ENCODE results near the gene VPS39.
A peak's percentile ranks its signal among the peaks of the same experiment; 100 is the strongest.

The VPS39 gene

DNA sequence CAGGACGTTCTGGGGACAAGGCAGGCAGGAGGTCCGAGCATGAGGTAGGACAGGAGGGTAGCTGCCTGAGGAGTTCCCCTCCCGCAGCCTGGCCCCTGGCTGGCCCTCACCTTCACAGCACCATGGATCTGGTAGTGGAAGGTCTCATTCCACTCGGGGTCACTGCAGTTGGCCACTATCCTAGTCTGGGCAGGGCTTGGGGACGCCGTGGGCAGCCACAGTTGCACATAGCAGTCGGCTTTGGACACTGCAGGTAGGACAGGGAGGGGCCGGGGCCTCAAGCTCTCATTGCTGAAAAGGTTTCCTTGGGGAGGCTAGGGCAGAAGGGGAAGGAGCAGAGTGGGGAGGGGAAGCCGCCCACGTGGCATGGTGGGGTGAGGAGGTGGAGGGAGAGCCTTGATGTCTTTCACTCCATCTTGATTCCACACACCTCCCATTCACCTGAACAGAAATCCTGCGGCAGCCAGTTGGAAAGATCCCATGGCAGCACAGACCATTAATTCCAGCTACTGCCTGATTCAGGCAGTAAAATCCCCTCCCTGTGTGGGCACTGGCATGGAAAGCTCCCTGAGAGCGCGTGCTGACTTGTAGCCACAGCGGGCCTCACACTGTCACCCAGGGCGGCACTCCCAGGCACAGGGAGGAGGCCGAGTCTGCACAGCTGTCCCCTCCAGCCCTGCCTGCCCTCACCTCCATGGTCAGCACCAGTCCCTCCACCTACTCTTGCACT, 53.7 kb downstream of the VPS39 start:
- CTCF ChIA-PET: interaction anchor here (0.9 kb wide), 1 partner anchor 17 kb away, joined by 6 read pairs; no protein-coding TSS in a partner anchor
- H3K27ac ChIP-seq: peak overlapping the region; percentile 64
- POLR2A ChIA-PET (ENCODE audit: low non-redundant PET): no interaction called here

DNA sequence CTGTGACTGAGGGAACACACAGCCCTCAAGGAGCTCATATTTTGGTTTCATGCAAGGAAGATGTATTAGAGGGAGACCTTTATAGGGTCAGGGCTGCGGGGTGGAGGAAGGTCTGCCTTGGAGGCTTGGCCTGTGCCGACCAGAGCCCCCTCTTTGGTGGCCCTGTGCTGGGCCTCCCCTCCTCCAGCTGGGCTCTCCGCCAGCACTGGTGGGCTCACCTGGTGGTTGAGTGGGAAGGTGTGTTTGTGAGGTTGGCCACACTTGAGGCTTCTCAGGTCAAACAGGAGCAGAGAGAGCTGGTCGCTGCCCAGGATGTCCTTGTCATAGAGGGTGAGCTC, 54.3 kb downstream of the VPS39 start:
- ChIA-PET CTCF (interaction anchor here (0.9 kb wide), 1 partner anchor 16 kb away, joined by 6 read pairs; no protein-coding TSS in a partner anchor), POLR2A (ENCODE audit: low non-redundant PET) (interaction anchor here (0.6 kb wide), 1 partner anchor 119 kb away, joined by 3 read pairs; the partner anchor contains the start of genes GANC and TMEM87A)
- H3K27ac ChIP-seq: peak overlapping the region; percentile 64; the same call in 1 of the 2 replicates
- DNase-seq (ENCODE audit: low spot score): no peak
- TF ChIP-seq, protein P1, sequence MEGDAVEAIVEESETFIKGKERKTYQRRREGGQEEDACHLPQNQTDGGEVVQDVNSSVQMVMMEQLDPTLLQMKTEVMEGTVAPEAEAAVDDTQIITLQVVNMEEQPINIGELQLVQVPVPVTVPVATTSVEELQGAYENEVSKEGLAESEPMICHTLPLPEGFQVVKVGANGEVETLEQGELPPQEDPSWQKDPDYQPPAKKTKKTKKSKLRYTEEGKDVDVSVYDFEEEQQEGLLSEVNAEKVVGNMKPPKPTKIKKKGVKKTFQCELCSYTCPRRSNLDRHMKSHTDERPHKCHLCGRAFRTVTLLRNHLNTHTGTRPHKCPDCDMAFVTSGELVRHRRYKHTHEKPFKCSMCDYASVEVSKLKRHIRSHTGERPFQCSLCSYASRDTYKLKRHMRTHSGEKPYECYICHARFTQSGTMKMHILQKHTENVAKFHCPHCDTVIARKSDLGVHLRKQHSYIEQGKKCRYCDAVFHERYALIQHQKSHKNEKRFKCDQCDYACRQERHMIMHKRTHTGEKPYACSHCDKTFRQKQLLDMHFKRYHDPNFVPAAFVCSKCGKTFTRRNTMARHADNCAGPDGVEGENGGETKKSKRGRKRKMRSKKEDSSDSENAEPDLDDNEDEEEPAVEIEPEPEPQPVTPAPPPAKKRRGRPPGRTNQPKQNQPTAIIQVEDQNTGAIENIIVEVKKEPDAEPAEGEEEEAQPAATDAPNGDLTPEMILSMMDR (conservative IDR thresholded peaks at IDR 0.05; ENCODE audit: low read depth): no peak

More for the DNA sequence above, 53.7 kb downstream of the VPS39 start:
- DNase-seq (ENCODE audit: low spot score): no peak
- TF ChIP-seq, protein P1 (conservative IDR thresholded peaks at IDR 0.05; ENCODE audit: low read depth): no peak

DNA sequence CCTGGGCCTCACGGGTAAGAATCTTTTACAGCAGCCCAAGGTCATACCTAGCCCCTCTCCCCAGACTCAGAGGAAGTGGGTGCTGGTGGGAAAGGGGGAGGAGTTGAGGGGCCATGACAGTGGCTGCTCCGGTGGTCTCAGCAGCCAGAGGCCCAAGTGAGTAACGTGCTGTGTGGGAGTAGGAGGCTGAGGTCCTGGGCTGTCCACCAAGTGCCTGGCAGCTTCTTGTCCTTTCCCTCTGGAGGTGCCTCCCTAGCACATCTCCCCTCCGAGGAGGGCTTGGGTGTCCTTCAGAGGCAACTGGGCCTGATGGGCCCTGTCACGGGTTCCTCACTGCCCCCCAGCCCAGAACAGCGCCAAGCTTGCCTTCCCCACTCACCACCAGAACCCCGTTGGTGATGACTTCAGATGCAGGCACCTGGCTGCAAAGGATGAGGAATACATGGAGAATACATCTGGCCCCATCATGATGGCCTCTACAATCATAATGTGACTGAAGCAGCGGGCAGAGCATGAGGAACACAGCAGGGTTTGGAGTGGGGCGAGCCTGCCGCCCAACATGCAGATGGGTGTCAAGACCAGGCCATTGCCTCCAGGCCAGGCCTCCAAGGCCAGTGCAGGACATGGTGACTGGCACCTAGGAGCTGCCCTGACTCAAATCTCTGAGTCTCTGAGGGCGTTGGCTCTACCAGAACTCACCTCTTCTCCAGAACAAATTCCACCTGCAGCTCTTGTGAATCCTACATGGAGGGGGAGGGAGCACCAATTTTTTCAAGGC, 55.0 kb downstream of the VPS39 start:
- H3K27ac ChIP-seq: peak overlapping the region; percentile 78
- POLR2A ChIA-PET (ENCODE audit: low non-redundant PET): interaction anchor here (0.6 kb wide), 1 partner anchor 120 kb away, joined by 3 read pairs; the partner anchor contains the start of genes GANC and TMEM87A
- TF ChIP-seq, protein P1 (conservative IDR thresholded peaks at IDR 0.05; ENCODE audit: low read depth): no peak
- CTCF ChIA-PET: interaction anchor here (0.5 to 0.9 kb wide), 3 partner anchors 15 to 69 kb away, joined by 3 to 6 read pairs (median 3); no protein-coding TSS in a partner anchor
- no peak for DNase-seq (ENCODE audit: low spot score)

DNA sequence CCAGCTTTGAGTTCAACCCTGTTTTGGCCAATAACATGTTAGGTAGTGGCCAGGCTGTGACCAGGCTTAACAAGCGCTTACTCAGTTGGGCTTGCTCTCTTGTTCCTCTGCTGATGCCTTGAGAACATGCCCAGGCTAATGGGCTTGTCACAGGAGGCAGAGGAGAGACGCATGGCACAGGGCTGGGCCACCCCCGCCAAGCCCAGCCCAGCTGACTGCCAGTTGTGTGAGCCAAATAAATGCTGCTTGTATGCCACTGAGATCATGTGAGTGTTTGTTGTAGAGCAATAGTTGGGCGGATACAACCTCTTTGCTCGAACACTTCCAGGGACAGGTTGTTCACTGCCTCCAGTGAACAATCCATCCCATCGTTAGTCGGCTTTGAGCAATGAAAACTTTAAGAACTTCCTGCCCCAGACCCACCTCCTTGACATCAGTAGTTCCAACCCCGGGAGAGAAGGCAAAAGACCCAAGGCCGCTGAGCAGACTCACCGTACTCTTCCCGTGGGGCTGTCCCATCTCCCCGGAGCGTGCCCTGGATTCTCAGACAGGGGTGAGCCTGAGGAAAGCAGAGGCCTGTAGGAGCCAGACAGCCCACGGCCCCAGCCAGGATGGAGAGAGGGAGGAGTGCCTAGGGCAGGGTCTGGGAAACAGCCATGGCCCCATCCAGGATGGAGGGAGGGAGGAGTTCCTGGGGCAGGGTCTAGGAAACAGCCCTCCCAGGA, 55.7 kb downstream of the VPS39 start:
- H3K27ac ChIP-seq: peak overlapping the region; percentile 78
- ChIA-PET POLR2A (ENCODE audit: low non-redundant PET) (no interaction called here), CTCF (interaction anchor here (0.6 kb wide), 1 partner anchor 41 kb away, joined by 3 read pairs; no protein-coding TSS in a partner anchor)
- no peak for DNase-seq (ENCODE audit: low spot score)
- TF ChIP-seq, protein P1 (conservative IDR thresholded peaks at IDR 0.05; ENCODE audit: low read depth): no peak

DNA sequence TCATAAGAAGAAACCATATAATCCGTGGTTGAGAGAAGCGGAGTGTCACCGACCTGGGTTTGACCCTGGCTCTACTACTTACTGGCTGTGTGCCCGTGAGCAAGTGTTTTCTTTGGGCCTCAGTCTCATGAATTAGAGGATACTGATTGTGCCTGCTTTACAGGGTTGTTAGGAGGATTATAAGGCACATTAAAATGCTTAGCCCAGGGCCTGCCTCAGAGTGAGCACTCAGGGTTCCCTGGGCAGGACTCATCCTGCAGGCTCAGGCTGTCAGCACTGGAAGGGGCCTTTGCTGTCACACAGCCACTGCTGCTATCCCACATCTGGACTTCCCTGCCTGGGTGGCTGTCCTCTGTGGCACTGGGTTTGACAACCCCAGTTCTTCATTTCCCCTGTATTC, 56.4 kb downstream of the VPS39 start:
- ChIA-PET POLR2A (ENCODE audit: low non-redundant PET) (no interaction called here), CTCF (no interaction called here)
- TF ChIP-seq, protein P1 (conservative IDR thresholded peaks at IDR 0.05; ENCODE audit: low read depth): no peak
- DNase-seq (ENCODE audit: low spot score): no peak
- peak overlapping the region; percentile 78 for H3K27ac ChIP-seq

DNA sequence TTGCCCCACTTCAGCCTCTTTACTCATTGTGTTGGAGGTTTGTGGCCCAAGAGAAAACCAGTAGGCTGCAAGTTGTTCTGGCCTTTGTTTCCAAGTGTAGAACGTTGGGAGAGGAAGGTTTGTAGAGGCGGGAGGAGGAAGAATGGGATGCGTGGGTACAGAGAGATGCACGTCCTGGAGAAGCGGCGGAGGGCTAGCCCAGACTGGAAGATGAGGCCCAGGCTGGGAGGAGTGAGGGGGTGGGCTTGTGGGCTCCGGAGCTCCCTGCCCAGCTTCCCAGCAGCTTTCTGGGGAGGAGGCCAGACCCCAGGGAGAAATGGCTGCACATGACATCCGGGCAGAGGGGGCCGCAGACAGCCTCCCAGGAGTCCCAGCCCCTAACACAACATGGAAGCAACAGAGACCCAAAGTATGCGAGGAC, 57.0 kb downstream of the VPS39 start:
- POLR2A ChIA-PET (ENCODE audit: low non-redundant PET): no interaction called here

More for the DNA sequence above, 57.0 kb downstream of the VPS39 start:
- CTCF ChIA-PET: interaction anchor here (0.8 kb wide), 1 partner anchor 14 kb away, joined by 5 read pairs; no protein-coding TSS in a partner anchor
- H3K27ac ChIP-seq: peak overlapping the region; percentile 78
- DNase-seq (ENCODE audit: low spot score): no peak
- TF ChIP-seq, protein P1 (conservative IDR thresholded peaks at IDR 0.05; ENCODE audit: low read depth): no peak

Data from RWPE1 (cell line).